ENCODE data around the gene SYT2. TPM values are rescaled to one million over a fixed set of nuclear protein-coding genes. Genes with fewer than 3 reads are reported as not detected.
"Not testable (repeated sequence)": the region's sequence is repeated elsewhere in the genome, so short reads cannot be mapped to it uniquely, and the experiment has no call there.

SYT2 gene
- total RNA-seq, 1 donor from 2014 or later: 2.6 TPM

- H3K27me3 Mint-ChIP-seq (ENCODE audit: low read depth): no peaks in the 10 kb centered on the region
- H3K9me3 Mint-ChIP-seq: no peaks in the 10 kb centered on the region
- TF ChIP-seq, protein P1, sequence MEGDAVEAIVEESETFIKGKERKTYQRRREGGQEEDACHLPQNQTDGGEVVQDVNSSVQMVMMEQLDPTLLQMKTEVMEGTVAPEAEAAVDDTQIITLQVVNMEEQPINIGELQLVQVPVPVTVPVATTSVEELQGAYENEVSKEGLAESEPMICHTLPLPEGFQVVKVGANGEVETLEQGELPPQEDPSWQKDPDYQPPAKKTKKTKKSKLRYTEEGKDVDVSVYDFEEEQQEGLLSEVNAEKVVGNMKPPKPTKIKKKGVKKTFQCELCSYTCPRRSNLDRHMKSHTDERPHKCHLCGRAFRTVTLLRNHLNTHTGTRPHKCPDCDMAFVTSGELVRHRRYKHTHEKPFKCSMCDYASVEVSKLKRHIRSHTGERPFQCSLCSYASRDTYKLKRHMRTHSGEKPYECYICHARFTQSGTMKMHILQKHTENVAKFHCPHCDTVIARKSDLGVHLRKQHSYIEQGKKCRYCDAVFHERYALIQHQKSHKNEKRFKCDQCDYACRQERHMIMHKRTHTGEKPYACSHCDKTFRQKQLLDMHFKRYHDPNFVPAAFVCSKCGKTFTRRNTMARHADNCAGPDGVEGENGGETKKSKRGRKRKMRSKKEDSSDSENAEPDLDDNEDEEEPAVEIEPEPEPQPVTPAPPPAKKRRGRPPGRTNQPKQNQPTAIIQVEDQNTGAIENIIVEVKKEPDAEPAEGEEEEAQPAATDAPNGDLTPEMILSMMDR (conservative IDR thresholded peaks at IDR 0.05): no peak
- no peak for DNase-seq (ENCODE audit: low read depth, low spot score)
- no peak overlapping the region for H3K27ac Mint-ChIP-seq (ENCODE audit: unreplicated experiment)
- peaks cover 17% of the 10 kb centered on the region for H3K4me1 Mint-ChIP-seq
- H3K36me3 Mint-ChIP-seq (ENCODE audit: low read depth): no peaks in the 10 kb centered on the region
- H3K4me3 Mint-ChIP-seq: no peak overlapping the region
These were observed 88.8 kb downstream of the SYT2 start for GRCh38 chr1:202621446-202621845.

DNA sequence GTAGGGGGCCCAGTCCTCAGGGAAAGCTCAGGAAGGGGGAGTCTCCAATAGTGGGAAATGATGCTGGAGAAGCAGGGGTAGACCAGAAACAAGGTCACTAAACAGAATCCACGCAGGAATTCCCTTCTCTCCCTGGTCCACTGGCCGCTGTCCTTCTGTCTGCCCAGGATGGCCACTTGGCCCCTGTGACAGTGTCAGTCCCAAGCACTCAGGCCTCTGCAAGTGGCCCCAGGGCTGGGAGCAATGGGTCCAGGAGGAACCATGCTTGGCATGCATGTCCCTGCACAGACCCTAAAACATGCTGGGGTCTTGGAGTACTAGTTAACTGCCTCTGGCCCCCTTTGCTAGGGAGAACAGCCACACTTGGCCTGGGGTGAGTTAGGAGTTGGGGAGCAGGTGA, 90.2 kb downstream of the SYT2 start:
- not testable (repeated sequence) for H3K4me3 Mint-ChIP-seq; H3K36me3 Mint-ChIP-seq (ENCODE audit: low read depth); H3K9me3 Mint-ChIP-seq; H3K27ac Mint-ChIP-seq (ENCODE audit: unreplicated experiment); DNase-seq (ENCODE audit: low read depth, low spot score); H3K27me3 Mint-ChIP-seq (ENCODE audit: low read depth)
- peaks cover 29% of the 10 kb centered on the region for H3K4me1 Mint-ChIP-seq

- Mint-ChIP-seq H3K27me3 (ENCODE audit: low read depth) (no peaks in the 10 kb centered on the region), H3K27ac (ENCODE audit: unreplicated experiment) (peak overlapping the region; percentile 73), H3K4me1 (peaks cover 33% of the 10 kb centered on the region), H3K9me3 (no peaks in the 10 kb centered on the region), H3K36me3 (ENCODE audit: low read depth) (no peaks in the 10 kb centered on the region), H3K4me3 (no peak overlapping the region)
- DNase-seq (ENCODE audit: low read depth, low spot score): no peak
- TF ChIP-seq, protein P1 (conservative IDR thresholded peaks at IDR 0.05): no peak
These were observed 90.7 kb downstream of the SYT2 start for GRCh38 chr1:202619505-202619904.

GRCh38 chr1:202619012-202619411, 91.2 kb downstream of the SYT2 start:
- H3K4me1 Mint-ChIP-seq: peaks cover 36% of the 10 kb centered on the region
- DNase-seq (ENCODE audit: low read depth, low spot score): not testable (repeated sequence)
- peak overlapping the region; percentile 79 for H3K27ac Mint-ChIP-seq (ENCODE audit: unreplicated experiment)

GRCh38 chr1:202616355-202616915, 93.8 kb downstream of the SYT2 start:
- Mint-ChIP-seq H3K4me1 (peaks cover 36% of the 10 kb centered on the region), H3K9me3 (no peaks in the 10 kb centered on the region), H3K27me3 (ENCODE audit: low read depth) (no peaks in the 10 kb centered on the region), H3K27ac (ENCODE audit: unreplicated experiment) (peak overlapping the region; percentile 0), H3K36me3 (ENCODE audit: low read depth) (no peaks in the 10 kb centered on the region), H3K4me3 (no peak overlapping the region)
- TF ChIP-seq, protein P1 (conservative IDR thresholded peaks at IDR 0.05): no peak
- no peak for DNase-seq (ENCODE audit: low read depth, low spot score)

More at GRCh38 chr1:202619012-202619411, 91.2 kb downstream of the SYT2 start:
- H3K9me3 Mint-ChIP-seq; H3K4me3 Mint-ChIP-seq; H3K27me3 Mint-ChIP-seq (ENCODE audit: low read depth); H3K36me3 Mint-ChIP-seq (ENCODE audit: low read depth): not testable (repeated sequence)

GRCh38 chr1:202615501-202616354, 94.5 kb downstream of the SYT2 start:
- TF ChIP-seq, protein P1 (conservative IDR thresholded peaks at IDR 0.05): no peak
- Mint-ChIP-seq H3K36me3 (ENCODE audit: low read depth) (no peaks in the 10 kb centered on the region), H3K4me3 (no peak overlapping the region), H3K9me3 (peaks cover 2% of the 10 kb centered on the region), H3K27me3 (ENCODE audit: low read depth) (no peaks in the 10 kb centered on the region), H3K27ac (ENCODE audit: unreplicated experiment) (peak overlapping the region; percentile 0), H3K4me1 (peaks cover 36% of the 10 kb centered on the region)
- no peak for DNase-seq (ENCODE audit: low read depth, low spot score)

DNA sequence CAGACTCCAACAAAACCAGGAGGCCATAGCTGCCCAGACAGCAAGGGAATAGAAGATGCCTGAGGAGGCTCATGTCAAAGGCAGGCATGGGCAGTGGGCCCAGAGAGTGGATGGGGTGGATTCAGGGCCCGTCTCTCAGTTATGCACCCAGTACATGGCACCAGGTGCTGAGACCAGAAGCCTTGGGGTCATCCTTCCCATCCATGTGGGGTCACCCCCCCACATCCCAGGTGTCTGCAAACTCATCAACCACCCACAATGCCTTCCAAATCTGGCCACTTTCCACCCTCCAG, 95.1 kb downstream of the SYT2 start:
- not testable (repeated sequence) for DNase-seq (ENCODE audit: low read depth, low spot score); H3K27me3 Mint-ChIP-seq (ENCODE audit: low read depth); H3K9me3 Mint-ChIP-seq; H3K4me3 Mint-ChIP-seq; H3K36me3 Mint-ChIP-seq (ENCODE audit: low read depth); H3K27ac Mint-ChIP-seq (ENCODE audit: unreplicated experiment)
- H3K4me1 Mint-ChIP-seq: peaks cover 36% of the 10 kb centered on the region

DNA sequence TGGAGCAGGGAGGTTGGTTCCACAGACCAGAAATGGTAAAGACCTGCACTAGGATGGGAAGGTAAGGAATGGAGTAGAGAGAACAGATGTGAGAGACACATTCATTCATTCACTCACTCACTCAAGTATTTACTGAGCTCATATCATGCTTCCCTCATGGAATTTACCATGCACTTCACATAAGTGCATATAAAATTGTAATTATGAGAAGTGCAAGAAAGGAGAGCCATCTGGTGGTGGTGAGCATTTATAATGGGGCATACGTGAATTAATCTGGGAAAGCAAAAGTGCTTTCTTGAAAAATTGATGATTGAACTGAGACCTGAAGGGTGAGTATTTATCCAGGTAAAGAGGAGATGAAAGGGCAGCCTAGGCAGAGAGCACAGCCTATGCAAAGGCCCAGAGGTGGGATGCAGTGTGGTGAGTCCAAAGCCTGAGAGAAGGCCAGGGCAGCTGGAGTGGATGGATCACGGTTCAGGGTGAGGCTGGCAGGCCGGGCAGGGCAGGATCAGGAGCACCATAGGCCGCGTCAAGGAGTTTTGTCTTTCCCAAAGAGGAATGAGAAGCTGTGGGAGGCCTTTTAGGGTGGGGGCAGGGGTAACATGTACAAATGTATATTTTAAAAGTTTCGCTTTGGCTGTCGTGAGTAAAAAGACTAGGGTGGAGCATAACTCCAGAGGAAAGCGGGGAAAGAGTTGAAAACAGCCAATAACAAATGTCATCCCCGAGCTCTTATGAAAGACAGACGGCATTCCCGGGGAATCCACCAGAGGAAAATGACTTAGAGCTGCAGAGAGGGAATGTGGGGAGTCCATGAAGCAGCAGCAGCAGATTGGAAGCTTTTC, 95.7 kb downstream of the SYT2 start:
- not testable (repeated sequence) for H3K27me3 Mint-ChIP-seq (ENCODE audit: low read depth); H3K9me3 Mint-ChIP-seq; H3K4me3 Mint-ChIP-seq; H3K36me3 Mint-ChIP-seq (ENCODE audit: low read depth); H3K27ac Mint-ChIP-seq (ENCODE audit: unreplicated experiment); DNase-seq (ENCODE audit: low read depth, low spot score)
- H3K4me1 Mint-ChIP-seq: peaks cover 34% of the 10 kb centered on the region
